Upper lobe of right lung (tissue), 1 donor: ENCODE data around the gene KCNJ6. TPM values are rescaled to one million over a fixed set of nuclear protein-coding genes. Genes with fewer than 3 reads are reported as not detected.

ENCODE experiments used
- ATAC-seq: fragments of 200-7000 bp; cut with Tn5 transposase; one replicate; pipeline ENCODE4 v1.9.1; 2020; ENCODE audit warnings: mild to moderate bottlenecking, moderate library complexity
- DNase-seq: peaks from one replicate; pipeline ENCODE4 v3.0.0-alpha.2; 2020
- H3K27ac ChIP-seq: fragments of 200-600 bp; one replicate; pipeline ENCODE4 v1.8.0; 2022
- H3K27me3 ChIP-seq: fragments of 200-600 bp; one replicate; pipeline ENCODE4 v1.8.0; 2022; ENCODE audit warnings: mild to moderate bottlenecking
- H3K36me3 ChIP-seq: fragments of 200-600 bp; one replicate; pipeline ENCODE4 v1.8.0; 2022
- H3K4me1 ChIP-seq: fragments of 200-600 bp; one replicate; pipeline ENCODE4 v1.8.0; 2022
- H3K4me3 ChIP-seq: fragments of 200-600 bp; one replicate; pipeline ENCODE4 v1.8.0; 2022; ENCODE audit warnings: mild to moderate bottlenecking
- H3K9me3 ChIP-seq: fragments of 200-600 bp; one replicate; pipeline ENCODE4 v1.8.0; 2022
- intact Hi-C: fragments of 100-400 bp; cut with DNase I; formaldehyde crosslinking; loops from one replicate; pipeline ENCODE4 v1.11.0; 2022
- total RNA-seq: library from RNA; stranded (reverse); fragmentation: NEBNext Ultra II Directional; extraction: Animal tissue kit (Norgen Biotek cat#: 25700); gene quantifications from one replicate; pipeline ENCODE4 v1.2.1, GENCODE V29; 2021
- TF ChIP-seq, protein P1 (sequence below): fragments of 200-600 bp; IDR thresholded peaks from one replicate; pipeline ENCODE4 v1.8.0; 2022; ENCODE audit warnings: antibody characterized with exemption
- donor health status: DM: no; HTN: yes; CAD: no; lungs with severe emphysema.

KCNJ6 gene
- total RNA-seq, 1 donor from 2014 or later, result 0.06 TPM

DNA sequence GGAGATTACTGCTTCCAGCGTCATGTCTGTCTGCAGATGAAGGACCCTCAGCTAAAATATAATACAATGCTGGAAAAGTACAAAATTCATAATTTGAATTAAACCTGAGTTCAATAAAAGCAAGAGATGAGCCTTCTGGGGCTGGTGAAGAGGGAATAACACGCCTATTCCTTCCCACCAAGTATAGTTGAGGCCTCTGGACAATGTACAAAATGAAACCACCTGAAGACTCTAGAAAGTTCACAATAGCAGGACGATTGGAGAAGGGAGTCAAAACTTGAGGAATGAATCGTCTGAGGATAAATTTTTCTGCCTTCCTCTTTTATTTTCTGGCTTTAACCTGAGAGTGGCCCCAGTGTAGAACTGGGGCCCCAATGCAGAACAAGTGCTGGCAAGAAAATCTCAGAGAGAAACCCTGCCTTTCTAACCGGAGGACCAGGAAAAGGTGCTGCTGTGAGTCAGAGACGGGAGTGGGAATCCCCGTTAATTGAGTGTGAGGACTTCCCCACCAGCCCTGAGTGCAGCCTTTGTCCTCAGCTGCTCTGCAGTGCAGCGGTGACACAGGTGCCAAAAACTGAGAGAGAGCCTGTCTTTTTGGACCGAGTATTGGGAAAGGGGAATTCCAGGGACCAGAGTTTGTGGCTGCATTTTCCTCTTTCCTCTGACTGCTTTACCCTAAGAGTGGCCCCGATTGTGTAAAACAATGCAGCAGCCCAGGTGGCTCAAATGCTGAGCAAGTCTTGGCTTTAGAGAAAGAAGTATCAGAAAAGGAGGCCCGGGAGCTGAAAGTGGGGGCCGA is 284.7 kb downstream of the KCNJ6 start:
- TF ChIP-seq, protein P1, sequence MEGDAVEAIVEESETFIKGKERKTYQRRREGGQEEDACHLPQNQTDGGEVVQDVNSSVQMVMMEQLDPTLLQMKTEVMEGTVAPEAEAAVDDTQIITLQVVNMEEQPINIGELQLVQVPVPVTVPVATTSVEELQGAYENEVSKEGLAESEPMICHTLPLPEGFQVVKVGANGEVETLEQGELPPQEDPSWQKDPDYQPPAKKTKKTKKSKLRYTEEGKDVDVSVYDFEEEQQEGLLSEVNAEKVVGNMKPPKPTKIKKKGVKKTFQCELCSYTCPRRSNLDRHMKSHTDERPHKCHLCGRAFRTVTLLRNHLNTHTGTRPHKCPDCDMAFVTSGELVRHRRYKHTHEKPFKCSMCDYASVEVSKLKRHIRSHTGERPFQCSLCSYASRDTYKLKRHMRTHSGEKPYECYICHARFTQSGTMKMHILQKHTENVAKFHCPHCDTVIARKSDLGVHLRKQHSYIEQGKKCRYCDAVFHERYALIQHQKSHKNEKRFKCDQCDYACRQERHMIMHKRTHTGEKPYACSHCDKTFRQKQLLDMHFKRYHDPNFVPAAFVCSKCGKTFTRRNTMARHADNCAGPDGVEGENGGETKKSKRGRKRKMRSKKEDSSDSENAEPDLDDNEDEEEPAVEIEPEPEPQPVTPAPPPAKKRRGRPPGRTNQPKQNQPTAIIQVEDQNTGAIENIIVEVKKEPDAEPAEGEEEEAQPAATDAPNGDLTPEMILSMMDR, result no peak
- peaks cover 11% of the 10 kb centered on the region for H3K4me1 ChIP-seq
- no peaks in the 10 kb centered on the region for H3K27me3 ChIP-seq
- H3K36me3 ChIP-seq, result no peaks in the 10 kb centered on the region
- ATAC-seq (peak; percentile 77), DNase-seq (no peak)
- no peaks in the 10 kb centered on the region for H3K9me3 ChIP-seq
- no peak overlapping the region for H3K27ac ChIP-seq
- intact Hi-C loops, result no loop called here
- H3K4me3 ChIP-seq, result no peak overlapping the region

GRCh38 chr21:37630872-37631271 is 285.4 kb downstream of the KCNJ6 start:
- Histone ChIP-seq H3K4me1 (peaks cover 11% of the 10 kb centered on the region), H3K9me3 (no peaks in the 10 kb centered on the region), H3K27me3 (no peaks in the 10 kb centered on the region), H3K27ac (no peak overlapping the region), H3K36me3 (no peaks in the 10 kb centered on the region), H3K4me3 (no peak overlapping the region)
- DNase-seq, result no peak
- intact Hi-C loops, result no loop called here
- TF ChIP-seq, protein P1, result no peak
- ATAC-seq, result no peak

- Histone ChIP-seq H3K27ac (no peak overlapping the region), H3K36me3 (no peaks in the 10 kb centered on the region), H3K4me1 (peaks cover 11% of the 10 kb centered on the region), H3K27me3 (no peaks in the 10 kb centered on the region), H3K9me3 (no peaks in the 10 kb centered on the region), H3K4me3 (no peak overlapping the region)
- TF ChIP-seq, protein P1, result no peak
- no peak for DNase-seq
- no peak for ATAC-seq
- intact Hi-C loops, result no loop called here
These were observed 287.9 kb downstream of the KCNJ6 start for GRCh38 chr21:37628362-37628761.

DNA sequence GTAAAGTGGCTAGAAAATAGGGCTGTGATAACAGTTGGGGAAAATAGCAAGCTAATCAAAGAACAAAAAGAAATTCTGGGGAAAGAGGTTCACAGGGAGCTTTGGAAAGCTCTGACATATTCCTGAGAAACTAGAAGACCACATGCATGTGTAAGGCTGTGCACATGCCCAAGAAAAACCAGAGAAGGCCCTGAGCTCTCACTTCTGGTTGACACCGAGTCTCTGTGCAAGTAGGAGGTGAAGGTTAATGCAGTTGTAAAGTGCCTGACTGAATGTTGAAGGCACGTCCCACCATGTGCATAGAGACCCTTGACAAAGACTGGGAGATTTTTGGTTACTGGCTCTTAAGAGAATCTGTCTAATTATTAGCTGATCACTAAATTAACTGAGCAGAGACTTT is 288.7 kb downstream of the KCNJ6 start:
- H3K27ac ChIP-seq, result no peak overlapping the region
- intact Hi-C loops, result no loop called here

DNA sequence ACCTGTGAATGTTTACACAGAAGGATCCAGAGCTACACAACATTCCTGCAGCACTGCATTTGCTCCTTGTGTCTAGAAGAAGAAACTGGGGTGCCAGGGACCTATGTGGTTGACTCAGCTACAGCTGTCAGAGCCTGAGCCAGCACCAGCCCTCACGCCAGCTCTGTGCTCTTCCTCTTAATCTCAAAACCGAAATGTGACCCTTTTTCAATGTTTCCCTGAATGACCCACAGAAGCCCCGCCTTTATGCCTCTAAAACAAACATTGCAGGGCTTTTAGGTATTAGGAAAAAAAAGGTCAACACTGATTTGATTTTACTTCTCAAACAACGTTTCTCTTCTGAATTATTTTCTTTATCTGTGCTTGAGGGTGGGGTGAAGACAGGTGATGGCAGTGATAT is 289.2 kb downstream of the KCNJ6 start:
- no peak for ATAC-seq
- Histone ChIP-seq H3K27ac (no peak overlapping the region), H3K27me3 (no peaks in the 10 kb centered on the region), H3K36me3 (no peaks in the 10 kb centered on the region), H3K9me3 (no peaks in the 10 kb centered on the region), H3K4me1 (peaks cover 17% of the 10 kb centered on the region), H3K4me3 (no peak overlapping the region)
- DNase-seq, result no peak
- intact Hi-C loops, result no loop called here
- TF ChIP-seq, protein P1, result no peak

More for the DNA sequence above, 288.7 kb downstream of the KCNJ6 start:
- H3K4me1 ChIP-seq, result peaks cover 17% of the 10 kb centered on the region
- TF ChIP-seq, protein P1, result no peak
- H3K4me3 ChIP-seq, result no peak overlapping the region
- H3K36me3 ChIP-seq, result no peaks in the 10 kb centered on the region
- no peaks in the 10 kb centered on the region for H3K27me3 ChIP-seq
- H3K9me3 ChIP-seq, result no peaks in the 10 kb centered on the region
- no peak for ATAC-seq
- no peak for DNase-seq
